ENCODE results near the gene EIF4G3. TPM values are rescaled to one million over a fixed set of nuclear protein-coding genes. Genes with fewer than 3 reads are reported as not detected.

EIF4G3 gene
- total RNA-seq, 4 donors from 2014 or later: 28.3 to 55.5 (median 35.5) TPM

GRCh38 chr1:21165646-21166045, 11.1 kb downstream of the EIF4G3 start:
- DNase-seq: no peak
- 79 to 83% methylated on average over 1 of the region's 1 CpG for WGBS, 2 donors
- TF ChIP-seq CTCF (IDR thresholded peaks at IDR 0.05) (no peak), POLR2A (IDR thresholded peaks at IDR 0.05) (no peak)
- Histone ChIP-seq H3K27me3 (no peaks in the 10 kb centered on the region), H3K27ac (no peak overlapping the region), H3K36me3 (peaks cover 0 to 63% (median 3%) of the 10 kb centered on the region in 3 donors), H3K4me1 (peaks cover 0 to 13% (median 2%) of the 10 kb centered on the region in 3 donors), H3K4me3 (no peak overlapping the region), H3K9me3 (no peaks in the 10 kb centered on the region)
- intact Hi-C loops (cut with DNase I): no loop called here

- H3K27ac ChIP-seq: no peak overlapping the region
- H3K4me3 ChIP-seq: no peak overlapping the region
- intact Hi-C loops (cut with DNase I): no loop called here
- peaks cover 0 to 12% (median 2%) of the 10 kb centered on the region in 3 donors for H3K4me1 ChIP-seq
- H3K36me3 ChIP-seq: peaks cover 0 to 61% (median 3%) of the 10 kb centered on the region in 3 donors
- no peaks in the 10 kb centered on the region for H3K27me3 ChIP-seq
- WGBS, 2 donors: 66 to 77% methylated on average over 2 of the region's 2 CpGs
- TF ChIP-seq POLR2A (IDR thresholded peaks at IDR 0.05) (no peak), CTCF (IDR thresholded peaks at IDR 0.05) (no peak)
- DNase-seq: no peak
- no peaks in the 10 kb centered on the region for H3K9me3 ChIP-seq
These were observed 11.6 kb downstream of the EIF4G3 start for GRCh38 chr1:21165076-21165475.

- peaks cover 0 to 12% (median 2%) of the 10 kb centered on the region in 3 donors for H3K4me1 ChIP-seq
- no peak for TF ChIP-seq CTCF (IDR thresholded peaks at IDR 0.05)
- TF ChIP-seq POLR2A (IDR thresholded peaks at IDR 0.05): no peak
These were observed 12.4 kb downstream of the EIF4G3 start for GRCh38 chr1:21164266-21164665.

GRCh38 chr1:21162740-21163464, 13.8 kb downstream of the EIF4G3 start:
- Histone ChIP-seq H3K27me3 (no peaks in the 10 kb centered on the region), H3K36me3 (peaks cover 0 to 58% (median 0%) of the 10 kb centered on the region in 3 donors), H3K9me3 (no peaks in the 10 kb centered on the region), H3K4me3 (no peak overlapping the region), H3K27ac (no peak overlapping the region), H3K4me1 (peaks cover 0 to 12% (median 2%) of the 10 kb centered on the region in 3 donors)
- no peak for TF ChIP-seq CTCF (IDR thresholded peaks at IDR 0.05)
- TF ChIP-seq POLR2A (IDR thresholded peaks at IDR 0.05): no peak
- intact Hi-C loops (cut with DNase I): no loop called here
- DNase-seq: no peak

More at GRCh38 chr1:21164266-21164665, 12.4 kb downstream of the EIF4G3 start:
- Histone ChIP-seq H3K27ac (no peak overlapping the region), H3K4me3 (no peak overlapping the region), H3K27me3 (no peaks in the 10 kb centered on the region), H3K9me3 (no peaks in the 10 kb centered on the region), H3K36me3 (peaks cover 0 to 61% (median 3%) of the 10 kb centered on the region in 3 donors)
- intact Hi-C loops (cut with DNase I): no loop called here
- DNase-seq: no peak
- WGBS, 2 donors: 85 to 92% methylated on average over 8 of the region's 8 CpGs

- DNase-seq: no peak
- Histone ChIP-seq H3K27me3 (no peaks in the 10 kb centered on the region), H3K36me3 (peaks cover 0 to 47% (median 0%) of the 10 kb centered on the region in 3 donors), H3K4me3 (no peak overlapping the region), H3K9me3 (no peaks in the 10 kb centered on the region), H3K4me1 (peaks cover 0 to 12% (median 2%) of the 10 kb centered on the region in 3 donors), H3K27ac (no peak overlapping the region)
- intact Hi-C loops (cut with DNase I): no loop called here
- TF ChIP-seq POLR2A (IDR thresholded peaks at IDR 0.05) (no peak), CTCF (IDR thresholded peaks at IDR 0.05) (no peak)
- 72 to 73% methylated on average over 6 of the region's 6 CpGs for WGBS, 2 donors
These were observed 14.9 kb downstream of the EIF4G3 start for GRCh38 chr1:21161842-21162241.

Measured in esophagus squamous epithelium (tissue), 5 donors.